ENCODE data around the gene DPYSL4.

DNA sequence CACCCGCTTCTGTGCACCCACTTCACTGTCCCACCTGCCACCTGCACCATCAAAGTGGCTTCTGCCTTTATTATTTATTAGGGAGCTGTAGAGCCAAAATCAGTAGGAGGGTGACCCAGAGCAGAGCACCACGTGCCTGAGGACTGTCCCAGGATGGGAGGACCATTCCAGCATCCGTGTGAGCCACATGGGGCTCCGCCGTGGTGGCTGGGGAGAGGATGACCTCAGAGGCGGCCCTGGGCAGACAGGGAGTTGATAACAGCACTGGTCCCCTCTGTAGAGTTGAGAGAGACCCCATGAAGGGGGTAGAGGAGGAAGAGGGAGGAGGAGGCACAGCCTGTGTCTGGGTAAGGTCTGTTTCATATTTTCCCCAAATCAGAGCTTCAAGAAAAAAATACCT is 8.7 kb upstream of the DPYSL4 start:
- no peak for TF ChIP-seq ZNF274 (IDR thresholded peaks at IDR 0.05; ENCODE audit: low read depth, low read length)
- no peak for TF ChIP-seq YY1 (IDR thresholded peaks at IDR 0.05; ENCODE audit: insufficient read depth, insufficient read length)
